BJ (cell line): Measurements from ENCODE around the gene CWC22. TPM values are rescaled to one million over a fixed set of nuclear protein-coding genes. Genes with fewer than 3 reads are reported as not detected.
A peak's percentile ranks its signal among the peaks of the same experiment; 100 is the strongest.

Experiments used
- CTCF ChIA-PET: fragments of 350-600 bp; formaldehyde crosslinking; extraction: SDS; loops from one replicate; lab custom pipeline; 2021; ENCODE audit warnings: antibody characterized with exemption, inconsistent platforms; lab: Yijun Ruan, JAX
- POLR2A ChIA-PET: fragments of 300-600 bp; sonication (Branson Sonifier 250); formaldehyde crosslinking; extraction: SDS; loops from one replicate; lab custom pipeline; 2021; ENCODE audit warnings: antibody characterized with exemption; lab: Charles Lee
- DNase-seq: peaks from one replicate; pipeline ENCODE4 v3.0.0-alpha.2; 2011; ENCODE audit warnings: low read depth
- H3K27me3 ChIP-seq: 2 replicates; pipeline ENCODE4 v1.6.0; 2011; ENCODE audit warnings: low read length; ENCODE audit not compliant: control insufficient read depth, insufficient read depth
- H3K36me3 ChIP-seq: 2 replicates; pipeline ENCODE4 v1.5.1; 2011; ENCODE audit warnings: low read length; ENCODE audit not compliant: control insufficient read depth, insufficient read depth
- H3K4me3 ChIP-seq: 2 replicates; pipeline ENCODE4 v1.5.1; 2011; ENCODE audit warnings: low read depth, mild to moderate bottlenecking, control low read depth, low read length
- polyA plus RNA-seq: library from polyadenylated mRNA; depleted of rRNA; stranded (reverse); fragments of >200 nt; gene quantifications from 2 replicates; pipeline ENCODE4 v1.2.3, GENCODE V29; 2011
- TF ChIP-seq, protein P1 (sequence below): IDR thresholded peaks from 2 replicates; pipeline ENCODE4 v1.5.1; 2011; ENCODE audit warnings: low read depth, mild to moderate bottlenecking, control low read depth, inconsistent platforms, low read length, moderate library complexity; ENCODE audit not compliant: insufficient read depth

CWC22 gene
- polyA plus RNA-seq, 1 experiment: 1.2 TPM

- TF ChIP-seq, protein P1, sequence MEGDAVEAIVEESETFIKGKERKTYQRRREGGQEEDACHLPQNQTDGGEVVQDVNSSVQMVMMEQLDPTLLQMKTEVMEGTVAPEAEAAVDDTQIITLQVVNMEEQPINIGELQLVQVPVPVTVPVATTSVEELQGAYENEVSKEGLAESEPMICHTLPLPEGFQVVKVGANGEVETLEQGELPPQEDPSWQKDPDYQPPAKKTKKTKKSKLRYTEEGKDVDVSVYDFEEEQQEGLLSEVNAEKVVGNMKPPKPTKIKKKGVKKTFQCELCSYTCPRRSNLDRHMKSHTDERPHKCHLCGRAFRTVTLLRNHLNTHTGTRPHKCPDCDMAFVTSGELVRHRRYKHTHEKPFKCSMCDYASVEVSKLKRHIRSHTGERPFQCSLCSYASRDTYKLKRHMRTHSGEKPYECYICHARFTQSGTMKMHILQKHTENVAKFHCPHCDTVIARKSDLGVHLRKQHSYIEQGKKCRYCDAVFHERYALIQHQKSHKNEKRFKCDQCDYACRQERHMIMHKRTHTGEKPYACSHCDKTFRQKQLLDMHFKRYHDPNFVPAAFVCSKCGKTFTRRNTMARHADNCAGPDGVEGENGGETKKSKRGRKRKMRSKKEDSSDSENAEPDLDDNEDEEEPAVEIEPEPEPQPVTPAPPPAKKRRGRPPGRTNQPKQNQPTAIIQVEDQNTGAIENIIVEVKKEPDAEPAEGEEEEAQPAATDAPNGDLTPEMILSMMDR: no peak
- ChIA-PET POLR2A (no interaction called here), CTCF (interaction anchor here (1.2 kb wide), 1 partner anchor 12 kb away, joined by 3 read pairs; no protein-coding TSS in a partner anchor)
- Histone ChIP-seq H3K4me3 (no peak overlapping the region), H3K27me3 (no peaks in the 10 kb centered on the region), H3K36me3 (no peaks in the 10 kb centered on the region; the same call in 1 of the 2 replicates)
- DNase-seq: no peak
Measured at GRCh38 chr2:179939259-179939658, 67.8 kb downstream of the CWC22 start.

DNA sequence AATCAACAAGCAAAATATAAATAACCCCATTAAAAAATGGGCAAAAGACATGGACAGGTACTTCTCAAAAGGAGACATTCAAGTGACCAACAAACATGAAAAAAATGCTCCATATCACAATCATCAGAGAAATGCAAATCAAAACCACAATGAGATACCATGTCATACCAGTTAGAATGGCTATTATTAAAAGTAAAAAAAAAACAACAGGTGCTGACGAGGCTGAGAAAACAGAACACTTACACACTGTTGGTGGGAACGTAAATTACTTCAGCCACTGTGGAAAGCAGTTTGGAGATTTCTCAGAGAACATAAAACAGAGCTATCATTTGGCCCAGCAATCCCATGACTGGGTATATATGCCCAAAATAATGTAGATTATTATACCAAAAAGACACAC, 69.1 kb downstream of the CWC22 start:
- CTCF ChIA-PET: interaction anchor here (0.6 to 1.2 kb wide), 2 partner anchors 10 to 139 kb away, joined by 4 read pairs; no protein-coding TSS in a partner anchor
- DNase-seq: no peak
- Histone ChIP-seq H3K36me3 (no peaks in the 10 kb centered on the region; the same call in 1 of the 2 replicates), H3K4me3 (no peak overlapping the region), H3K27me3 (no peaks in the 10 kb centered on the region)
- POLR2A ChIA-PET: no interaction called here
- TF ChIP-seq, protein P1: no peak

GRCh38 chr2:179936654-179937053, 70.4 kb downstream of the CWC22 start:
- TF ChIP-seq, protein P1: peak; percentile 43
- H3K4me3 ChIP-seq: no peak overlapping the region
- H3K36me3 ChIP-seq: no peaks in the 10 kb centered on the region
- POLR2A ChIA-PET: no interaction called here
- H3K27me3 ChIP-seq: no peaks in the 10 kb centered on the region
- no peak for DNase-seq
- CTCF ChIA-PET: interaction anchor here (0.8 to 1.3 kb wide), 5 partner anchors 11 to 45 kb away, joined by 3 to 5 read pairs (median 4); no protein-coding TSS in a partner anchor

- ChIA-PET POLR2A (no interaction called here), CTCF (interaction anchor here (0.8 to 1.3 kb wide), 5 partner anchors 9 to 45 kb away, joined by 3 to 5 read pairs (median 4); no protein-coding TSS in a partner anchor)
Measured at GRCh38 chr2:179936141-179936540, 71.0 kb downstream of the CWC22 start.

DNA sequence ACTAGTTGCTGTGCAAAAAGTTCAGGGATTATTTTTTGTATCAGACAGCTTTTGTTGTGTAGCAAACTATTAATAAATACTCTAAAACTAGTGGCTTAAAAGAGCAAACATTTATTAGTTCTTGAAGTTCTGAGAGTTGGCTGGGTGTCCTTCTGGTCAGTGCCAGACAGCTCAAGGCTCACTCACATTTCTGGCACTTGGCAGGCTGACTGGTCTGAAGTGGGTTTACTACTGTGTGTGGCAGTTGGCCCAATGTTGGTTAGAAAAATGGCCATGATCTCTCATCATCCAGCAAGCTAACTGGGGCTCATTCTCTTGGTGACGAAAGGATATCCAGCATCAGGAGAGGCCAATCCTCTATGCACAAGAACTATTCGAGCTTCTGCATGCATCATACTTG, 74.3 kb downstream of the CWC22 start:
- ChIA-PET POLR2A (no interaction called here), CTCF (no interaction called here)
- no peaks in the 10 kb centered on the region for H3K27me3 ChIP-seq
- no peak for DNase-seq
- no peak overlapping the region for H3K4me3 ChIP-seq
- no peaks in the 10 kb centered on the region for H3K36me3 ChIP-seq
- TF ChIP-seq, protein P1: no peak

More at GRCh38 chr2:179936141-179936540, 71.0 kb downstream of the CWC22 start:
- TF ChIP-seq, protein P1: no peak
- Histone ChIP-seq H3K27me3 (no peaks in the 10 kb centered on the region), H3K36me3 (no peaks in the 10 kb centered on the region), H3K4me3 (no peak overlapping the region)
- no peak for DNase-seq
